Liver (tissue), 9 donors: Measurements from ENCODE around the gene PRKD1. TPM values are rescaled to one million over a fixed set of nuclear protein-coding genes. Genes with fewer than 3 reads are reported as not detected.

Experiments
- DNase-seq: peaks from one replicate; pipeline ENCODE4 v3.0.0-alpha.2; 2017; ENCODE audit warnings: low spot score
- H3K27ac ChIP-seq, 2 donors: one replicate each; pipeline ENCODE4 v1.7.0; 2013; ENCODE audit warnings: inconsistent platforms in 2 of 2, low read length in 2 of 2, control low read depth in 1 of 2, low read depth in 1 of 2, mild to moderate bottlenecking in 1 of 2
- H3K27me3 ChIP-seq, 4 donors: one replicate each; pipeline versions ENCODE4 v1.6.1 to v1.7.0; 2013; ENCODE audit warnings: low read length in 3 of 4, inconsistent platforms in 1 of 4, mild to moderate bottlenecking in 1 of 4, moderate library complexity in 1 of 4; ENCODE audit not compliant: control insufficient read depth in 4 of 4, insufficient read depth in 4 of 4
- H3K36me3 ChIP-seq, 4 donors: one replicate each; pipeline versions ENCODE4 v1.6.1 to v1.7.0; 2013; ENCODE audit warnings: low read length in 3 of 4, mild to moderate bottlenecking in 3 of 4, low read depth in 1 of 4, moderate library complexity in 1 of 4; ENCODE audit not compliant: control insufficient read depth in 4 of 4, insufficient read depth in 3 of 4
- H3K4me1 ChIP-seq, 4 donors: one replicate each; pipeline versions ENCODE4 v1.6.1 to v1.7.0; 2013; ENCODE audit warnings: low read length in 3 of 4, mild to moderate bottlenecking in 3 of 4, moderate library complexity in 1 of 4; ENCODE audit not compliant: control insufficient read depth in 4 of 4, insufficient read depth in 4 of 4
- H3K4me3 ChIP-seq, 3 donors: one replicate each; pipeline versions ENCODE4 v1.6.1 to v1.7.0; 2013; ENCODE audit warnings: low read length in 3 of 3, control low read depth in 1 of 3, low read depth in 1 of 3, mild to moderate bottlenecking in 1 of 3
- H3K9ac ChIP-seq, 2 donors: one replicate each; pipeline ENCODE4 v1.7.0; 2013; ENCODE audit warnings: low read length in 2 of 2, mild to moderate bottlenecking in 2 of 2, moderate library complexity in 2 of 2, control low read depth in 1 of 2, low read depth in 1 of 2
- H3K9me3 ChIP-seq, 4 donors: one replicate each; pipeline versions ENCODE4 v1.6.1 to v1.7.0; 2013; ENCODE audit warnings: low read length in 3 of 4; ENCODE audit not compliant: control insufficient read depth in 4 of 4
- CTCF ChIP-seq: fragments of 150-350 bp; IDR thresholded peaks from 2 replicates; pipeline ENCODE4 v1.5.1; 2017; ENCODE audit warnings: improper control_type of control experiment, low read depth, low read length; ENCODE audit not compliant: missing input control
- EGR1 ChIP-seq, 2 donors: IDR thresholded peaks; 2 replicates each; pipeline ENCODE4 v1.6.1; 2016 to 2018; ENCODE audit warnings: antibody characterized with exemption in 2 of 2, low read depth in 2 of 2
- FOXA1 ChIP-seq: IDR thresholded peaks from 2 replicates; pipeline ENCODE4 v1.6.1; 2016; ENCODE audit warnings: antibody characterized with exemption
- FOXA2 ChIP-seq: IDR thresholded peaks from 2 replicates; pipeline ENCODE4 v1.6.1; 2016; ENCODE audit warnings: antibody characterized with exemption
- GABPA ChIP-seq, 2 donors: IDR thresholded peaks in 1 of 2; conservative IDR thresholded peaks in 1 of 2; 2 replicates each; pipeline ENCODE4 v1.6.1; 2016; ENCODE audit warnings: antibody characterized with exemption in 2 of 2, mild to moderate bottlenecking in 1 of 2, moderate library complexity in 1 of 2
- HNF4A ChIP-seq, 2 donors: conservative IDR thresholded peaks; 2 replicates each; pipeline ENCODE4 v1.6.1; 2016; ENCODE audit warnings: antibody characterized with exemption in 2 of 2, mild to moderate bottlenecking in 2 of 2
- JUND ChIP-seq, 2 donors: IDR thresholded peaks; 2 replicates each; pipeline ENCODE4 v1.6.1; 2016; ENCODE audit warnings: antibody characterized with exemption in 2 of 2
- MAX ChIP-seq: IDR thresholded peaks from 2 replicates; pipeline ENCODE4 v1.6.1; 2016; ENCODE audit warnings: antibody characterized with exemption
- NR2F2 ChIP-seq: IDR thresholded peaks from 2 replicates; pipeline ENCODE4 v1.6.1; 2016; ENCODE audit warnings: antibody characterized with exemption
- RXRA ChIP-seq, 2 donors: IDR thresholded peaks; 2 replicates each; pipeline ENCODE4 v1.6.1; 2017 to 2018; ENCODE audit warnings: antibody characterized with exemption in 2 of 2, mild to moderate bottlenecking in 1 of 2
- TAF1 ChIP-seq: conservative IDR thresholded peaks from 2 replicates; pipeline ENCODE4 v1.6.1; 2016; ENCODE audit warnings: antibody characterized with exemption, mild to moderate bottlenecking
- YY1 ChIP-seq: IDR thresholded peaks from 2 replicates; pipeline ENCODE4 v1.6.1; 2016; ENCODE audit warnings: antibody characterized with exemption, mild to moderate bottlenecking
- WGBS: extraction: QIAGEN DNeasy Blood & Tissue Kit; methylation state at CpG from one replicate; pipeline ENCODE4 v1.1.7; 2013; 5-methylcytosine and 5-hydroxymethylcytosine counted together
- polyA plus RNA-seq, 2 donors: library from polyadenylated mRNA; stranded (reverse) in 1 of 2; unstranded in 1 of 2; fragments of 200-250 nt in 1 of 2; fragments of >200 nt in 1 of 2; fragmentation: Nextera tagmentation in 1 of 2; extraction: Ambion mirVana in 1 of 2; gene quantifications; one replicate each; pipeline versions ENCODE4 v1.2.1 to v1.2.3, GENCODE V29; 2013 to 2015
- total RNA-seq, 2 donors: library from RNA; depleted of rRNA; stranded (reverse); fragments of >200 nt; gene quantifications; one replicate each; pipeline ENCODE4 v1.2.3, GENCODE V29; 2014
- TF ChIP-seq, protein P1 (sequence below): IDR thresholded peaks from 2 replicates; pipeline ENCODE4 v1.6.1; 2016; ENCODE audit warnings: antibody characterized with exemption
- TF ChIP-seq, protein P2 (sequence below): IDR thresholded peaks from 2 replicates; pipeline ENCODE4 v1.6.1; 2016; ENCODE audit warnings: antibody characterized with exemption
- TF ChIP-seq, protein P3 (sequence below): IDR thresholded peaks from 2 replicates; pipeline ENCODE4 v1.6.1; 2016; ENCODE audit warnings: antibody characterized with exemption, mild to moderate bottlenecking
- donor health status: healthy.
- donor health status: healthy.
- donor health status: healthy.
- donor health status: healthy.
- donor health status: healthy.

Gene PRKD1
- total RNA-seq (1 to 10 TPM; 1.1 to 5.0 TPM), polyA plus RNA-seq (under 1 TPM; 0.85 to 0.90 TPM)

DNA sequence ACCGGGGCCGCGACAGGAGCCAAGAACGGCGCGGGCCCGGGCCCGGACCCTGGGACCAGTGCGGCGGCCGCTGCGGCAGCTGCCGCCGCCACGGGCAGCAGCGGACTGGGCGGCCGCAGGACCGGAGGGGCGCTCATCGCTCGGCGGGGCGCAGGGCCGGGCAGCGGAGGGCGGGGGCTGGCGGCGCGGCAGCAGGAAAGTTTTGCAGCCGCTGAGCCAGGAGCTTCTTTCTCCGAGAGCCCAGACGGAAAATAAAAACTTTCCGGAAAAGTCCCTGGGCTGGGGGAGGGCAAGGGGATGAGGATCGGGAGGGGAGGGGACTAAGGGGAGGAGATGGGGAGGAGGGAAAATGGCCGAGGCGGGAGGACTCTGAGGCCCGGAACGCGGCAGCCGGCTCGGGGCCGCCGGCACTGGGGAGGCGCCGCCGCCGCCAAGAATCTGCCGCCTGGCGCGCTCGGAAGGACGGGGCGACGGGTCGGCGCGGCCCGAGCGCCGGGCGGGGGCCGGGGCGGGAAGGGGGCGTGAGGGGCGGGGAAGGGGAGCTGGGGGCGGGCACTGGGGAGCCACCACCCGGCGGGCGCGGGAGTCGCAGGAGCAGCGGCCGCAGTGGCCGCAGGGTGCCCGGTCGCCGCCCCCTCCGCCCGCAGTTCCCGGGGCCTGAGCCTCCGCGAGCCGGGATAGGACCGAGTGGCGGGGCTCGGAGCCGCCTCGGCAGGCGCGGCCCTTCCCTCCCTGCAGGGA, at the start of gene PRKD1:
Gene PRKD1, minus strand, starts transcription at position 472 of the 741 bp plus-strand sequence.
- Histone ChIP-seq H3K36me3 (no peaks in the 10 kb centered on the region), H3K4me3 (peak within 1 kb of the TSS; percentile 74 to 94 (median 77)), H3K27ac (peak within 1 kb of the TSS; percentile 19 to 31), H3K9me3 (no peaks in the 10 kb centered on the region), H3K9ac (no peak within 1 kb of the TSS), H3K27me3 (peaks cover 0 to 3% (median 0%) of the 10 kb centered on the region in 4 donors), H3K4me1 (peaks cover 5 to 18% (median 8%) of the 10 kb centered on the region in 4 donors)
- DNase-seq, result peak; percentile 53
- no peak for TF ChIP-seq FOXA2
- no peak for TF ChIP-seq HNF4A (conservative IDR thresholded peaks at IDR 0.05)
- TF ChIP-seq, protein P1, sequence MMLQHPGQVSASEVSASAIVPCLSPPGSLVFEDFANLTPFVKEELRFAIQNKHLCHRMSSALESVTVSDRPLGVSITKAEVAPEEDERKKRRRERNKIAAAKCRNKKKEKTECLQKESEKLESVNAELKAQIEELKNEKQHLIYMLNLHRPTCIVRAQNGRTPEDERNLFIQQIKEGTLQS, result no peak
- TF ChIP-seq MAX, result no peak
- no peak for TF ChIP-seq GABPA (IDR thresholded peaks at IDR 0.05 in 1 of 2, conservative IDR thresholded peaks at IDR 0.05 in 1 of 2)
- TF ChIP-seq, protein P2, sequence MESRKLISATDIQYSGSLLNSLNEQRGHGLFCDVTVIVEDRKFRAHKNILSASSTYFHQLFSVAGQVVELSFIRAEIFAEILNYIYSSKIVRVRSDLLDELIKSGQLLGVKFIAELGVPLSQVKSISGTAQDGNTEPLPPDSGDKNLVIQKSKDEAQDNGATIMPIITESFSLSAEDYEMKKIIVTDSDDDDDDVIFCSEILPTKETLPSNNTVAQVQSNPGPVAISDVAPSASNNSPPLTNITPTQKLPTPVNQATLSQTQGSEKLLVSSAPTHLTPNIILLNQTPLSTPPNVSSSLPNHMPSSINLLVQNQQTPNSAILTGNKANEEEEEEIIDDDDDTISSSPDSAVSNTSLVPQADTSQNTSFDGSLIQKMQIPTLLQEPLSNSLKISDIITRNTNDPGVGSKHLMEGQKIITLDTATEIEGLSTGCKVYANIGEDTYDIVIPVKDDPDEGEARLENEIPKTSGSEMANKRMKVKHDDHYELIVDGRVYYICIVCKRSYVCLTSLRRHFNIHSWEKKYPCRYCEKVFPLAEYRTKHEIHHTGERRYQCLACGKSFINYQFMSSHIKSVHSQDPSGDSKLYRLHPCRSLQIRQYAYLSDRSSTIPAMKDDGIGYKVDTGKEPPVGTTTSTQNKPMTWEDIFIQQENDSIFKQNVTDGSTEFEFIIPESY, result no peak
- no peak for TF ChIP-seq FOXA1
- TF ChIP-seq TAF1, result no peak
- TF ChIP-seq NR2F2, result no peak
- TF ChIP-seq CTCF, result no peak
- no peak for TF ChIP-seq EGR1 (IDR thresholded peaks at IDR 0.05; ENCODE audit: low read depth in 2 of 2)
- TF ChIP-seq JUND (IDR thresholded peaks at IDR 0.05), result no peak
- TF ChIP-seq, protein P3, sequence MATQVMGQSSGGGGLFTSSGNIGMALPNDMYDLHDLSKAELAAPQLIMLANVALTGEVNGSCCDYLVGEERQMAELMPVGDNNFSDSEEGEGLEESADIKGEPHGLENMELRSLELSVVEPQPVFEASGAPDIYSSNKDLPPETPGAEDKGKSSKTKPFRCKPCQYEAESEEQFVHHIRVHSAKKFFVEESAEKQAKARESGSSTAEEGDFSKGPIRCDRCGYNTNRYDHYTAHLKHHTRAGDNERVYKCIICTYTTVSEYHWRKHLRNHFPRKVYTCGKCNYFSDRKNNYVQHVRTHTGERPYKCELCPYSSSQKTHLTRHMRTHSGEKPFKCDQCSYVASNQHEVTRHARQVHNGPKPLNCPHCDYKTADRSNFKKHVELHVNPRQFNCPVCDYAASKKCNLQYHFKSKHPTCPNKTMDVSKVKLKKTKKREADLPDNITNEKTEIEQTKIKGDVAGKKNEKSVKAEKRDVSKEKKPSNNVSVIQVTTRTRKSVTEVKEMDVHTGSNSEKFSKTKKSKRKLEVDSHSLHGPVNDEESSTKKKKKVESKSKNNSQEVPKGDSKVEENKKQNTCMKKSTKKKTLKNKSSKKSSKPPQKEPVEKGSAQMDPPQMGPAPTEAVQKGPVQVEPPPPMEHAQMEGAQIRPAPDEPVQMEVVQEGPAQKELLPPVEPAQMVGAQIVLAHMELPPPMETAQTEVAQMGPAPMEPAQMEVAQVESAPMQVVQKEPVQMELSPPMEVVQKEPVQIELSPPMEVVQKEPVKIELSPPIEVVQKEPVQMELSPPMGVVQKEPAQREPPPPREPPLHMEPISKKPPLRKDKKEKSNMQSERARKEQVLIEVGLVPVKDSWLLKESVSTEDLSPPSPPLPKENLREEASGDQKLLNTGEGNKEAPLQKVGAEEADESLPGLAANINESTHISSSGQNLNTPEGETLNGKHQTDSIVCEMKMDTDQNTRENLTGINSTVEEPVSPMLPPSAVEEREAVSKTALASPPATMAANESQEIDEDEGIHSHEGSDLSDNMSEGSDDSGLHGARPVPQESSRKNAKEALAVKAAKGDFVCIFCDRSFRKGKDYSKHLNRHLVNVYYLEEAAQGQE, result no peak
- no peak for TF ChIP-seq YY1
- no peak for TF ChIP-seq RXRA (IDR thresholded peaks at IDR 0.05)
- 1% methylated on average over 91 of the region's 91 CpGs for WGBS
